ENCODE results near the gene SLC51A.
A peak's percentile ranks its signal among the peaks of the same experiment; 100 is the strongest.

The SLC51A gene

DNA sequence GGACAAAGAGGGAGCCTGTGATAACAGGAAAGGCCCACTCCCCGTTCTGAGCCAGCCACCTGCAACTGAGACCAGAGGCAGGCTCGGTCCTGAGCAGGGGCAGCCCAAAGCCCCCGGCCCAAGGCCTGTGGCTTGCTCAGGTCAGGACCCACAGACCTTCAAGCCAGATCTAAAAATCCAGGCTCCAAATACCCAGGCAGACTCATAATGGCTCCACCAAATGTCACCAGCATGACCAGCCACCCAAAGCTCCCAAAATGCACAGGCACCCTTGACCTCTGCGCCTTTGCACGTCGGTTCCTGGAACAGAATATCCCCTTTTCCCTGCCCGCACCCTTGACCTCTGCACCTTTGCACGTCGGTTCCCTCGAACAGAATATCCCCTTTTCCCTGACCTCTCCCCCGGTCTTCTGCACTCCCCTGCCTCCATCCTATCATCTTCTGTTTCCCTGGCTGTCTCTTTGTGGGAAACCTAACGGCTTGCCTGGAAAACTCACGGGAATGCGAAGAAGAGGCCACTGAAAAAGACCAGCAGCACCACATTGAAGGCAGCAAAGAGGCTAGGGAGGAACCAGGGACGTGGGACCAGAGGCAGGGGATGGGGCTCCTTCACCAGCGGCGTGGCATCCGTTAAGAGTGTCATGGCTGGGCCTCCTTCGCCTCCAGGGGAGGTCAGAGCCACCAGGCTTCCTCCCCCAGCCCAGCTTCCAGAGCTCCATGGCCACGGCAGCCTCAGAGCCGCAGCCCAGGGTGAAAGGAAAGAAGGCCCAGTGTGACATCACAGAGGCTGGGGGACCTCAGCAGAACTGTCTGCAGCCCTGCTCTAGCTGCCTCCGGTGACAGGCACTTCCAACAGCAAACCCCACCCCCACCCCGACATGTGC is 5.4 kb upstream of the SLC51A start, which contains the start of gene ZDHHC19:
TSS of gene ZDHHC19 (minus strand) at position 728 of the 884 bp plus-strand sequence. CDS start at position 643, 85 bp downstream.
- TF ChIP-seq ZNF274 (IDR thresholded peaks at IDR 0.05; ENCODE audit: low read depth, low read length) (no peak), SUZ12 (IDR thresholded peaks at IDR 0.05; ENCODE audit: extremely low read depth, insufficient read depth, insufficient read length) (no peak), YY1 (IDR thresholded peaks at IDR 0.05; ENCODE audit: insufficient read depth, insufficient read length) (no peak)
- Histone ChIP-seq H3K9ac (ENCODE audit: insufficient read length, low read depth) (peak within 1 kb of the TSS; percentile 64), H3K4me1 (ENCODE audit: insufficient read depth, insufficient read length) (peaks cover 21% of the 10 kb centered on the region), H3K9me3 (ENCODE audit: insufficient read depth, low read length) (no peaks in the 10 kb centered on the region), H3K4me3 (ENCODE audit: insufficient read length, low read depth) (no peak within 1 kb of the TSS), H3K36me3 (ENCODE audit: insufficient read depth, insufficient read length, low read length) (no peaks in the 10 kb centered on the region), H3K27me3 (ENCODE audit: insufficient read depth, insufficient read length) (peaks cover 21% of the 10 kb centered on the region)
- DNase-seq (ENCODE audit: low read depth, low spot score), result no peak

DNA sequence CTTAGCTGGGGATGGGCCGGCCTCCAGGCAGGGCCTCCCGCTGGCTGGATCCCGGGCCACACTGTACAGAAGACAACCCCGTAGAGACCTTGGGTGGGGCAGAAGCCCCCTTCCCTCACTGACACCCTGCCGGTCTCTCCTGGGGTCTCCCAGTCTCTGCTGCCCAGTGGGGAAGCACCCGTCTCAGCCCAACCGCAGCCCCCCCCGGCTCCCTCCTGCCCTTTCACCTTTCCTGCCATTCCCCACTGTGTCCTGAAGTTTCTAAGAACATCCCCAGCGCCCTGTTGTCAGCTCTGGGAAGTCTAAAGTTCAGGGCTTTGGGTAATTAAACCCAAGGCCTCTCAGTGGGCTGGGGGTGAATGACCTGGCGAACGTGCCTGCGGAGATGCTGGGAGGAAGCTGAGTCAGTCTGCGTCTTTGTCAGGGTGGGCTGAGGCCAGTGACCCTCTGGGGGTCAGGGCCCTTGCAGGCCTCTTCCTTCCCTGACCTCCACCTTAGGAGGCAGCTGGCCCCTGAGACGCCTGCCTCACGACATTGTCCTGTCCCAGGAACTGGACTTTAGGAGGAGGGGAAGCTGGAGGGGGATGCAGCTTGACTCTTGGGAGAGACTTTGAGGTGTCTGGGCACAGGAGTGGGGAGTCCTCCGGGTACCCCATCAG is 1.4 kb upstream of the SLC51A start:
- Histone ChIP-seq H3K4me1 (ENCODE audit: insufficient read depth, insufficient read length) (peaks cover 33% of the 10 kb centered on the region), H3K9me3 (ENCODE audit: insufficient read depth, low read length) (no peaks in the 10 kb centered on the region), H3K4me3 (ENCODE audit: insufficient read length, low read depth) (no peak overlapping the region), H3K27me3 (ENCODE audit: insufficient read depth, insufficient read length) (no peaks in the 10 kb centered on the region), H3K36me3 (ENCODE audit: insufficient read depth, insufficient read length, low read length) (no peaks in the 10 kb centered on the region), H3K9ac (ENCODE audit: insufficient read length, low read depth) (peak overlapping the region; percentile 57)
- TF ChIP-seq SUZ12 (IDR thresholded peaks at IDR 0.05; ENCODE audit: extremely low read depth, insufficient read depth, insufficient read length), result no peak
- no peak for TF ChIP-seq YY1 (IDR thresholded peaks at IDR 0.05; ENCODE audit: insufficient read depth, insufficient read length)
- no peak for TF ChIP-seq ZNF274 (IDR thresholded peaks at IDR 0.05; ENCODE audit: low read depth, low read length)
- DNase-seq (ENCODE audit: low read depth, low spot score), result no peak

DNA sequence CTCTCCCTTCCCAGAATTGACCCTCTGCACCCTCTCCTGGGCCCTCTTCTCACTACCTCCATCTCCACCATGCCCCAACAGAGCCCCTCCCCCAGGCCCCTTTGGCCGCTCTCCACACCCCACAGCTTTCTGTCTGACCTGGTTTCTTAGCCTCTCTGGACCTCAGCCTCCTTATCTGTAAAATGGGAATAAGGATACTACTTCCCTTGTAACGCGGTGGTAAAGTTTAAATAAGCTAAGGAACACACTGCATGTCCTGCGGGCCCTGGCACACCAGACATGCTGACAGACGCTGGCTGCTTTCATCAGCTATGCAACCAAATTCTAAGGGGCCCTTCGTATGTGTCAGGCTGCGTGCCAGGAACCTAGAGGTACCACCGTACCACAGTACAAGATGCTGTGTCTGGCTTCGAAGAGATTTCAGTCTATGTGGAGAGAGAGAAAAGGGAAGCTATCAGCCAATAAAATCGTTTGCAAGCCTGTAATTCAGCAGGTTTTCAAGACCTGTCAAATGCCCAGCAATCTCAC is 777 bp upstream of the SLC51A start:
- H3K9ac ChIP-seq (ENCODE audit: insufficient read length, low read depth), result peak overlapping the region; percentile 4
- no peaks in the 10 kb centered on the region for H3K27me3 ChIP-seq (ENCODE audit: insufficient read depth, insufficient read length)
- H3K4me1 ChIP-seq (ENCODE audit: insufficient read depth, insufficient read length), result peaks cover 33% of the 10 kb centered on the region
- H3K9me3 ChIP-seq (ENCODE audit: insufficient read depth, low read length), result no peaks in the 10 kb centered on the region
- no peak for TF ChIP-seq ZNF274 (IDR thresholded peaks at IDR 0.05; ENCODE audit: low read depth, low read length)
- no peak for TF ChIP-seq YY1 (IDR thresholded peaks at IDR 0.05; ENCODE audit: insufficient read depth, insufficient read length)
- TF ChIP-seq SUZ12 (IDR thresholded peaks at IDR 0.05; ENCODE audit: extremely low read depth, insufficient read depth, insufficient read length), result no peak
- DNase-seq (ENCODE audit: low read depth, low spot score), result no peak
- H3K4me3 ChIP-seq (ENCODE audit: insufficient read length, low read depth), result no peak overlapping the region
- no peaks in the 10 kb centered on the region for H3K36me3 ChIP-seq (ENCODE audit: insufficient read depth, insufficient read length, low read length)

DNA sequence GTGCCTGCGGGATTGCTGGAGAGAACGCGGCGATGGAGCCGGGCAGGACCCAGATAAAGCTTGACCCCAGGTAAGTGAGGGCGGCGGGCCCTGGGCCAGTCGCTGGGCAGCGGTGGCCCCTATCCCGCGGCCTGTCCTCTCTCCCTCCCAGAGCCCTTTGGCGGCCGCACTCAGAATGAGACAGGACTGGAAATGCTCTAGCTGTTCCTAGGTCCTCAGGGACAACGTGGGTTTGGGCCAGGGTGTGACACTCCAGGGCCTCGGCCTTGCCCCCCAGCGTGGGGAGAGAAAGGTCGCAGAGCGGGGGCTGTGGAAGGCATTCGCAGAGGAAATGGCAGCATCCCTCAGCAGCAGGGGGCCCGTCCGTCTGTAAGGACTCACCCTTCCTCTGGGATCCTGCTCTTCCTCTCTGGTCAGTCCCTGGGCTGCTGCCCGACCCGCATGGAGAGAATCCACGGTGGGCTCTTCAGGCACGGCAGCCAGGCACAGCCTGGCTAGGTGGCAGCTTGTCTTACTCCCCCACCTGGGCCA is 412 bp downstream of the SLC51A start:
- DNase-seq (ENCODE audit: low read depth, low spot score), result no peak
- Histone ChIP-seq H3K9me3 (ENCODE audit: insufficient read depth, low read length) (no peaks in the 10 kb centered on the region), H3K9ac (ENCODE audit: insufficient read length, low read depth) (peak overlapping the region; percentile 61), H3K27me3 (ENCODE audit: insufficient read depth, insufficient read length) (no peaks in the 10 kb centered on the region), H3K36me3 (ENCODE audit: insufficient read depth, insufficient read length, low read length) (no peaks in the 10 kb centered on the region), H3K4me1 (ENCODE audit: insufficient read depth, insufficient read length) (peaks cover 28% of the 10 kb centered on the region), H3K4me3 (ENCODE audit: insufficient read length, low read depth) (no peak overlapping the region)
- TF ChIP-seq ZNF274 (IDR thresholded peaks at IDR 0.05; ENCODE audit: low read depth, low read length) (no peak), SUZ12 (IDR thresholded peaks at IDR 0.05; ENCODE audit: extremely low read depth, insufficient read depth, insufficient read length) (no peak), YY1 (IDR thresholded peaks at IDR 0.05; ENCODE audit: insufficient read depth, insufficient read length) (no peak)

DNA sequence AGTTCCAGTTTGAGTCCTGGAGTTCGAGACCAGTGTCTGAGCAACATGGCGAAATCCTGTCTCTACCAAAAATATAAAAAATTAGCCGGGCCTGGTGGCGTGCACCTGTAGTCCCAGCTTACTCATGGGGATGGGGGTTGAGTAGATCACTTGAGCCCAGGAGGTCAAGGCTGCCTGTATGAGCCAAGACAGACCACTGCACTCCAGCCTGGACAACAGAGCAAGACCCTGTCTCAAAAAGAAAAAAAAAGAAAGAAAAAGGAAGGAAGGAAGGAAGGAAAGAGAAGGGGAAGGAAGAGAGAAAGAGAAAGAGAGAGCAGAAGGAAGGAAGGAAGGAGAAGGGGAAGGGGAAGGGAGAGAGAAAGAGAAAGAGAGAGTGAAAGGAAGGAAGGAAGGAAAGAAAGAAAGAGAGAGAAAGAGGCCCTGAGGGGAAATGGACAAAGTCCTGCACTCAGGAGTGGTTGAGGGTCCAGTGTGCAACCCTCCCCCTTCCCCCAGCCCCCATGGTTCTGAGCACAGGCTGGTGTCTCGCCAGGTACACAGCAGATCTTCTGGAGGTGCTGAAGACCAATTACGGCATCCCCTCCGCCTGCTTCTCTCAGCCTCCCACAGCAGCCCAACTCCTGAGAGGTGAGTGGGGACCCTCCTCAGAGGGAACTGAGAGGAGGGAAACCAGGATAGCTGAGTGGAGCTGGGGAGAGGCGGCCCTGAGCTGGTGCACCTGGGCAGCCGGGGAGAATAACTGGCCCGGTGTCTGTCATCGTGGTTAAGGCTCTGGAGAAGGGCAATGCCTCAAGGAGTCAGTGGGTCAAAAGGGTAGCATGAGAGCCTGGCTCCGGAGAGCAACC is 1.2 kb downstream of the SLC51A start:
- TF ChIP-seq YY1 (IDR thresholded peaks at IDR 0.05; ENCODE audit: insufficient read depth, insufficient read length) (no peak), SUZ12 (IDR thresholded peaks at IDR 0.05; ENCODE audit: extremely low read depth, insufficient read depth, insufficient read length) (no peak), ZNF274 (IDR thresholded peaks at IDR 0.05; ENCODE audit: low read depth, low read length) (no peak)
- H3K27me3 ChIP-seq (ENCODE audit: insufficient read depth, insufficient read length), result no peaks in the 10 kb centered on the region
- H3K4me1 ChIP-seq (ENCODE audit: insufficient read depth, insufficient read length), result peaks cover 28% of the 10 kb centered on the region
- no peak for DNase-seq (ENCODE audit: low read depth, low spot score)
- H3K9me3 ChIP-seq (ENCODE audit: insufficient read depth, low read length), result no peaks in the 10 kb centered on the region
- H3K36me3 ChIP-seq (ENCODE audit: insufficient read depth, insufficient read length, low read length), result no peaks in the 10 kb centered on the region
- no peak overlapping the region for H3K4me3 ChIP-seq (ENCODE audit: insufficient read length, low read depth)
- H3K9ac ChIP-seq (ENCODE audit: insufficient read length, low read depth), result no peak overlapping the region

DNA sequence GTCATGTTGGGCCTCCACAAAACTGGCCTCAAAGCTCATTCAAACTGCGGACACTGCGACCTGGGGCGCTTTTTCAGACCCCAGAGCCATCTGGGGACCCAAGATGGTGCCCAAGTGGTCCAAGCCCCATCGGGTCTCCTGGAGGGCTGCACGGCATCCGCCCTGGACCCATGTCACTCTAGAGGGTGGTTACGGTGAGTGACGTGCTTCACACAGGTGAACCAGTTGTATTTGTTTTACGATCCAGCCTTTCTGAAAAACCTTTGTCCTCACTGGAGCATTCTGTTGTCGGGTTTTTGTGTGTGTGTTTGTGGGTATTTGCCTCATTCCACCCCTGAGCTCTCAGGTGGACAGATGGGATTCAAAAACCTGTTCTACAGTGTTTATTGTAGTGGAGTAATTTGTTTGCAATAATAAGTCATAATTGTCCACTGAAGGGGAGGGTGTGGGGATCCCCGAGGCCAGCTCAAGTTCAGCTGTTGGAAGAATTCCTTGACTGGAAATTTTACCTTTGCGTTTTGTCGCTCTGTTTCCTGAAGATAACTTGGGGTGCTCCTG is 1.9 kb downstream of the SLC51A start:
- H3K4me1 ChIP-seq (ENCODE audit: insufficient read depth, insufficient read length), result peaks cover 28% of the 10 kb centered on the region
- H3K4me3 ChIP-seq (ENCODE audit: insufficient read length, low read depth), result no peak overlapping the region
- H3K9ac ChIP-seq (ENCODE audit: insufficient read length, low read depth), result no peak overlapping the region
- H3K36me3 ChIP-seq (ENCODE audit: insufficient read depth, insufficient read length, low read length), result no peaks in the 10 kb centered on the region
- TF ChIP-seq YY1 (IDR thresholded peaks at IDR 0.05; ENCODE audit: insufficient read depth, insufficient read length) (no peak), ZNF274 (IDR thresholded peaks at IDR 0.05; ENCODE audit: low read depth, low read length) (no peak), SUZ12 (IDR thresholded peaks at IDR 0.05; ENCODE audit: extremely low read depth, insufficient read depth, insufficient read length) (no peak)
- H3K27me3 ChIP-seq (ENCODE audit: insufficient read depth, insufficient read length), result no peaks in the 10 kb centered on the region
- H3K9me3 ChIP-seq (ENCODE audit: insufficient read depth, low read length), result no peaks in the 10 kb centered on the region
- DNase-seq (ENCODE audit: low read depth, low spot score), result no peak

All from NT2/D1 (cell line).